Stimulated activated CD4-positive, alpha-beta T cell treated with anti-CD3 and anti-CD28 coated beads, Interleukin-1b, Interleukin-23, amount 100 ng/mL, for 24 hours (primary cell): ENCODE data around the gene INTS7.
A peak's percentile ranks its signal among the peaks of the same experiment; 100 is the strongest.
"Not testable (repeated sequence)": the region's sequence is repeated elsewhere in the genome, so short reads cannot be mapped to it uniquely, and the experiment has no call there.

Source experiments
- DNase-seq, 4 experiments: peaks; one replicate each; pipeline ENCODE4 v3.0.0-alpha.2; 2020; ENCODE audit warnings: low read depth in 4 of 4, low spot score in 1 of 4

Gene INTS7

GRCh38 chr1:211978596-211978995, 56.8 kb downstream of the INTS7 start:
- DNase-seq = no peak

- no peak for DNase-seq
These were observed 60.0 kb downstream of the INTS7 start for GRCh38 chr1:211975152-211975941.

- DNase-seq = no peak
These were observed 61.8 kb downstream of the INTS7 start for GRCh38 chr1:211973541-211973940.

DNA sequence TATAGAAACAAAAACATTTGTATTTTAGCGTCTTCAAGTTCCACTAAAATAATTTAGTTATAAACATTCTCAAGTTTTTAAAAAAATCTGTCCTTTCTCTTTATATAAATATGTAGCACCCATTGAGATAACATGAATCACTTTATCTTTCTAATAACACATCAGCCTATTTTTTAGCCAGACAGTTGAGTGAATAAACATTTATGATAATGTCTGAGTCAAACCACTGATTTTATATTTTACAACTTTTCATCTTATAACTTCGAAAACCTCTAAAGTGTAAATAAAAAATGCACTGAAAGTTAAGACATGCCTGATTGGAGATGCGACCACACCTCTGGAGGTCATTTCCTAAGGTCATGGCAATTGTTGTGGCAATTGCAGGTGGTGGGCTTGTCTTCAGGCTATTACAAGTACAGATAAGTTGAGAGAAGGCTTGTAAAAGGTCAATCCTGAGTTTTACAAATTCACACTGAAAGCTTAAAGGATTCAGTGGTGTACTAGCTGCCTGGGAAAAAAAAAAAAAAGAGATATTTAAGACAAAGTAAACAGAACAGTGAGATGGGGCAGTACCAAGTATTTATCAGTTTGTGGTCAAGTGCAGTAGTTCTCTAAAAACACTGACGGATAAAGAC, 67.0 kb downstream of the INTS7 start:
- DNase-seq = no peak

DNA sequence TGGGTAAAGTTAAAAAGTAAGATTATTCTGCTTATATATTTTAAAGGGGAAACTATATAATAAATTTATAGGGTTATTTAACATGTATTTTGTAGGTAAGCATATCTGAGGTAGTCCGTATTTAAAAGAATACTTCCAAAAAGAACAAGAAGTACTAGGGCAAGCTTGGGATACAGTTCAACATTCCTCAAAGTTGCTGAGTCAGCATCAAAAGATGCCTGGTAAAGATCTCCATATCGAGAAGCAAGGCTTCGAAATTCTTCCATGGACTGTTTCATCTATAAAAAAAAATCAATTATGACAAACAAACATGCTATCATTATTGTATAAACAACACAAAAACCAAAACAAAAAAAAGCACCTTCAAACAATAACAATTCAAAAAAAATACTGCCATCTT, 67.7 kb downstream of the INTS7 start:
- DNase-seq = no peak

DNA sequence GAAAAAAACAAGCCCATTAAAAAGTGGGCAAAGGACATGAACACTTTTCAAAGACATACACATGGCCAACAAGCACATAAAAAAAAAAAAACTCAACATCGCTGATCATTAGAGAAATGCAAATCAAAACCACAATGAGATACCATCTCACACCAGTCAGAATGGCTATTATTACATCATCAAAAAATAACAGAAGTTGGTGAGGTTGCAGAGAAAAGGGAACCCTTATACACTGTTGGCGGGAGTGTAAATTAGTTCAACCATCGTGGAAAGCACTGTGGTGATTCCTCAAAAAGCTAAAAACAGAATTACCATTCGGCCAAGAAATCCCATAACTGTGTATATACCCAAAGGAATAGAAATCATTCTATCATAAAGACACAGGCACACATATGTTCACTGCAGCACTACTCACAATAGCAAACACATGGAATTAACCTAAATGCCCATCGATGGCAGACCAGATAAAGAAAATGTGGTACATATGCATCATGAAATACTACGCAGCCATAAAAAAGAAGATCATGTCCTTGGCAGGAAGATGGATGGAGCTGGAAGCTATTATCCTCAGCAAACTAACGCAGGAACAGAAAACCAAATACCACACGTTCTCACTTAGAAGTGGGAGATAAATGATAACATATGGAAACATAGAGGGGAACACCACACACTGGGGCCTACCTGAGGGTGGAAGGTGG, 70.1 kb downstream of the INTS7 start:
- no peak for DNase-seq

GRCh38 chr1:211959680-211960079, 75.7 kb downstream of the INTS7 start:
- DNase-seq = no peak

DNA sequence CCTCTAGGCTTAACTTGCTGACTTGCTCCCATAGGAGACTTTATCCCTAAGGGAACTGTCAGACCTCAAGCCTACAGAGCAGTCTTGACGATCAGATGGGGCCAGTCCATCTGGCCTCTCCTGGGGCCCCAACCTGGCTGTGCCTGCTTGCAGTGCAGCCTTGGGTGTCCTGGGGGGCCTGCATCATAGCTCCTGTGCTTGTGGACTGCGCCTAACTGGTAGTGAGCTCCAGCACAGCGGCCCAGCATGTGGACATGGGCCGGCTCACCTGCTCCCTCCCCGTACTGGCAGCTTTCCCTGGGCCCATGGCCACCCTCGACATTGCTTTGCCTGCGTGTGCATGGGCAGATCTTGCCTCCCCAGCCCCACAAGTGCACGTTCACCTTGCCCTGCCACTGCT, 76.1 kb downstream of the INTS7 start:
- no peak for DNase-seq

DNA sequence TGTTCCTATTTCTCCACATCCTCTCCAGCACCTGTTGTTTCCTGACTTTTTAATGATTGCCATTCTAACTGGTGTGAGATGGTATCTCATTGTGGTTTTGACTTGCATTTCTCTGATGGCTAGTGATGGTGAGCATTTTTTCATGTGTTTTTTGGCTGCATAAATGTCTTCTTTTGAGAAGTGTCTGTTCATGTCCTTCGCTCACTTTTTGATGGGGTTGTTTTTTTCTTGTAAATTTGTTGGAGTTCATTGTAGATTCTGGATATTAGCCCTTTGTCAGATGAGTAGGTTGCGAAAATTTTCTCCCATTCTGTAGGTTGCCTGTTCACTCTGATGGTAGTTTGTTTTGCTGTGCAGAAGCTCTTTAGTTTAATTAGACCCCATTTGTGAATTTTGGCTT, 81.3 kb downstream of the INTS7 start:
- not testable (repeated sequence) for DNase-seq

DNA sequence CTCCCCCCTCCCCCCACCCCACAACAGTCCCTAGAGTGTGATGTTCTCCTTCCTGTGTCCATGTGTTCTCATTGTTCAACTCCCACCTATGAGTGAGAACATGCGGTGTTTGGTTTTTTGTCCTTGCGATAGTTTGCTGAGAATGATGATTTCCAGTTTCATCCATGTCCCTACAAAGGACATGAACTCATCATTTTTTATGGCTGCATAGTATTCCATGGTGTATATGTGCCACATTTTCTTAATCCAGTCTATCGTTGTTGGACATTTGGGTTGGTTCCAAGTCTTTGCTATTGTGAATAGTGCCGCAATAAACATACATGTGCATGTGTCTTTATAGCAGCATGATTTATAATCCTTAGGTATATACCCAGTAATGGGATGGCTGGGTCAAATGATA, 81.8 kb downstream of the INTS7 start:
- DNase-seq = not testable (repeated sequence)

DNA sequence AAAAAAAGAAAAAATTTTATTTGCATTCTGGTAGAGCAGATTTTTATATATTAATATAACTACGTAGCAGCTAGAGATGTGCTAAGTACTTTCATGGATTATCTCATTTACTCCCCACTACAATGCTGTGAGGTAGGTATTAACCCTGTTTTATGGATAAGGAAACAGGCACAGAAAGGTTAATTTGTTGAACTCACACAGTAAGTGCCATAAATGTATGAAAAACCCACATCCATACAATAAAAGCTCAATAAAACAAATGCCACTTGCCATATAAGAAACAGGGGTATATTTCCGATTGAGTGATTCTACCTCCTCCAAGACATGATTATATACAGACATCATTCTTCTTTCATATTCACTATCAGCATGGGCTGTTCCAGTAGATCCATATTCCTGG, 83.1 kb downstream of the INTS7 start:
- DNase-seq = no peak

DNA sequence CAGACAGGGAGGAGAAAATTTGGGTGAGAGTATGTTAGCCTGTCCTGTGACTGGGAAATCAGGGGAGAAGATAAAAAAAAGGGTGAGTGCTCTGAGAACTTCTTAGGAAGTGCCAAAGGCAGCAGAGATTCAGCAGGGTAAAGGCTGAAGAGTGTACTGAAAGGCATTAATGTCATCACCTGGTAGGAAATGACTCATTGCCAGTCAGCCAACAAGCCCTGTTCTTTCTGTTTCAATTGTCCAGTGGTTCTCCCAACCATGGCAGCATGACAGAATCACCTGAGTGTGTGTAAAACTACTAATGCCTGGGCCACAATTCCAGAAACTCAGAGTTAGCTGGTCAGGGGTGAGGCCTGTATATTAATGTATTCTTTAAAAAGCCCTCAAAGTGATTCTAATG, 83.5 kb downstream of the INTS7 start:
- DNase-seq = no peak

GRCh38 chr1:211948377-211948776, 87.0 kb downstream of the INTS7 start:
- DNase-seq = no peak

DNA sequence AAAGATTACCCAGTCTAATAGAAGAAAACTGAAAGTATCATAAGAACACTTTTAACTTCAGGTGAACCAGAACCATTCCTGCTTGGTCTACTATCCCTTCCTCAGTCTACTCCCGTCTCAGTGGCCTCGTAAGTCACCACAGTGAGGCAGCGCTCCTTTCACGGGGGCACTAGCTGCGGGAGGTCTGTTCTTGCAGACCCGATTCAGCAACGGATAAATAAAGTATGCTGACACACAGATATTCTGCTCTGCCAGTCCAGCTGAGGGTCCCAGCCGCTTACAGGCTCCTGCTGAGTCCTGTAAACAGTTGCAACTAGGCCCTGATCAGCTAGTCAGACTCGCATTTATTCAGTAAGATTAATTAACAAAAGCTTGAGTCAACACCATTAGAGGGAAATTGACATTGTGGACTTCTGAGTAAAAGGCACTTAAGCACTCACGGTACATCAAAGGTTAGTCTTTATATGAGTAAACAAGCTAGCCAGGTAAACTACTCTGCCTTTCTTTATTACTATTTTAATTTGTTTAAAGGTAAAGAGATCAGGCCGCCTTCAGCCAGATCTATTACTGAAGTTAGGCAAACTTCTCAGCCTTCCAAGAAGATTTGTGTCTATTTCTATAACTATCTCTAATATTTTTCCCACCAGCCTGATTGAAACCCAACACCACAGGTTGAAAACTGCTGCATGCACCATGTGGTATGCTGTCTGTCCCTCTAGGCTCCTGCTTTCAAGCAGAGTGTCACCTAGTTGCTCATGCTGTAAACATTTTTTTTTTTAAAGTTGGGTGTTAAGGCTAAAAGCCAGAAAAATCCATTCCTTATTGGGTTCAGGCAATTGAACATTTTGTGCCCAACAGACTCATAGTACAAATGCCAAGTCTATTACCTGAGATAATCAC, 87.7 kb downstream of the INTS7 start:
- DNase-seq = no peak

DNA sequence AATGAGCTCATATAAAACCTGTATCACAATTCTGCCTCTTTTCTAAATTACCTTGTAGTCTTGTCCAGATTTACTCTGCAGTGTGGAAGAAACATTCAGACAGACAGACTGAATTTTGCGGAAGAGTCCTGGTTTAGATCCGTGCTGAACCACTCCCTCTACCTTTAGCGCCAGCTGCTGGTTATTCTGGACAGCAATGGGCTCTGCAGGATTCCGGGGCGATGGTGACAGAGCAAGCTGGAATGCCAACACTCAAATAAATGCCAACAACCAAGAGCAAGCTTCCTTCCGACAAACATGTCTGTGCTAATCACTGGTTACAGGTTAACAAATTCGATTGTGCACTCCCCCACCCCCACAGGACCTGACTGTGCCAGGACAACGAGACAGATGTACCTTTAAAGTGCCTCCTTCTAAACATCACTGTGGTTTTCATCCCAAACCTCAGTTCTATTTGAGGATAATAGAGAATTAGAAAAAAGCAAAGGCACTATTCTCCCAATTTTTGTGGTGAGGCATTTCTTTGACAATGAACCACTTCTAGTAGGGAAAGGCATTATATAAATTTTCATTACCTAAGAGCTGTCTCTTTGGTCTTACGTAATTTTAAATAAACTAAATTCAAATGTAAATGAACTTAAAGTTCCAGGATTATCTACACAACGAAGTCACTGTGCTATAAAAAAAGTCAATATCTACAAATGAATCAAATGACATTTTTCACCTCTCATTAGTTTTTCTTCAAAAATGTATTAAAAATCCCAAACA, 90.4 kb downstream of the INTS7 start:
- DNase-seq = no peak

DNA sequence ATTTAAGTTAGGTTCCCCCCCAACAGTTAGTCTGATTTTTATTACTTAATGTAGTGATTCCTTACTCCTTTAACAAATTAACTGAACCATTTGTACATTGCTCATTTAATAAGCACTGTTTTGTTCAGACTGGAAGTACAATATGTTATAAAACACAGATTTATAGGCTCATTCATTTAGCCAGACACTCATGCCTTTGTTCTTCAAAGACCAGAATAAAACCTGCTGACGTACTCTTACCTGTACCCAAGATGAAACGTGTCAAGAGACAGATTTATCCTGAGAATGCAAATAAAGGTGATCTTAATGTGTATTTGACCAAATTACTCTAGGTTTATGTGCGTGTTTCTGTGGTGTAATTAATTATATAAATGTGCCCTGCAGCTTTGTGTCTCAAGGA, 92.8 kb downstream of the INTS7 start:
- no peak for DNase-seq

DNA sequence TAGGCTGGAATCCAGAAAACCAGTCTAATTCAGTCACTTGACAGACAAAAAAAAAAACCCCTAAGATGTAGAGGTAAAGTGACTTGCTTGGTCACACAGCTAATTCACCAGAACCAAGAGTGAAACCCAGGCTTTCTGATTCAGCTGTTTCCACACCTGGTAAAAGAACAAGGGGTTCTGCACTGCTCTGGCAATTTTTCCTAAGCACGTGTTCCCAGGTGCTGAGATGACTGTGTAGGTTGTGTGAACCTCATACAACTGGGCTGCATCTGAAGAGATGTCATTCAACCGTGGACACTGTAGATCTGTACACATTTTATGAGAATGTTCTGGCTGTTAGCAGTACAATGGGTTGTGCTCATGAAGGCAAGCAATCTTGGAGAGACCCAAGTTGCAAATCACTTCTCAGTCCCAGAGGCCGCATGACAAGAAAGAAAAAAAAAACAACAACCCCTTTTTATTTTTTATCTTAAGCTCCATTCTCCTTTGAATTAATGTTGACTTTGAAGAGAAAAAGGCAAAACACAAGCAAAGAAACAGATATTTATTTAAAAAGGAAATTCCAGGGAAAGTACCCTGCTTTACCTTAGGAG, 95.4 kb downstream of the INTS7 start:
- DNase-seq = peak in 3 of 4 experiments; percentile 10 to 39 (median 33)

DNA sequence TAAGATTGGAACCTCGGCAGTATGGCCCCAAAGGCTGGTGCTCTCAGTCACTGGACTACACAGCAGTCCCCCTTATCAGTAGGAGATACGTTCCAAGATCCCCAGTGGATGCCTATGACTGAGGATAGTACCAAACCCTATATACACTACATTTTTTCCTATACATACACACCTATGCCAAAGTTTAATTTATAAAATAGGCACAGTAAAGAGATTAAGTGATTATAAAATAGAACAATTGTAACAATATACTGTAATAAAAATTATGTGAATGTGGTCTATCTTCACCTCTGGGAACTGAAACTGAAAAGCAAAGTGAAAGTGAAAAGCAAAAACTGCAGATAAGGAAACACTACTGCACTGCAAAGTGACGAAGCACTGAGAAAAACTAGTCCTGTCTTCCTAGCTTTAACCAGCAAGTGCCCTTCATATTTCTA, 96.8 kb downstream of the INTS7 start:
- no peak for DNase-seq

GRCh38 chr1:211937422-211937821, 97.9 kb downstream of the INTS7 start:
- not testable (repeated sequence) for DNase-seq

GRCh38 chr1:211935448-211935970, 99.8 kb downstream of the INTS7 start:
- peak; percentile 19 to 74 (median 35) for DNase-seq
